Measurements from ENCODE around the gene CAD. TPM values are rescaled to one million over a fixed set of nuclear protein-coding genes. Genes with fewer than 3 reads are reported as not detected.

Gene CAD
- total RNA-seq (81.0 and 91.4 TPM in 2 replicates), polyA plus RNA-seq (60.3 and 66.5 TPM in 2 replicates), polyA minus RNA-seq (171 and 179 TPM in 2 replicates), Bru-seq, nascent RNA (percentile 74 among the genes with signal in this experiment), BruChase-seq, experiment 1, labeled RNA remaining after a 6-hour chase (percentile 84 among the genes with signal in this experiment), BruChase-seq, experiment 2, labeled RNA remaining after a 2-hour chase (percentile 76 among the genes with signal in this experiment)
- 36.4 and 39.6 TPM in 2 replicates for polyA plus RNA-seq (2011; cell fraction: cytosol; rRNA removed)
- 153 and 160 TPM in 2 replicates for polyA plus RNA-seq (2011; cell fraction: nucleus; rRNA removed)
- 72.2 and 82.2 TPM in 2 replicates for polyA plus RNA-seq (2012)
- polyA minus RNA-seq (2011; cell fraction: cytosol; rRNA and poly(A)+ RNA removed) = 138 TPM
- 87.4 and 95.8 TPM in 2 replicates for polyA minus RNA-seq (2011; cell fraction: nucleus; rRNA and poly(A)+ RNA removed)
- long read RNA-seq, full-length matches to known transcripts = 10 of 78 reads
- long read RNA-seq, partial matches to known transcripts = 43 of 78 reads
- long read RNA-seq, other reads (novel, unspliced or antisense) = 25 of 78 reads

DNA sequence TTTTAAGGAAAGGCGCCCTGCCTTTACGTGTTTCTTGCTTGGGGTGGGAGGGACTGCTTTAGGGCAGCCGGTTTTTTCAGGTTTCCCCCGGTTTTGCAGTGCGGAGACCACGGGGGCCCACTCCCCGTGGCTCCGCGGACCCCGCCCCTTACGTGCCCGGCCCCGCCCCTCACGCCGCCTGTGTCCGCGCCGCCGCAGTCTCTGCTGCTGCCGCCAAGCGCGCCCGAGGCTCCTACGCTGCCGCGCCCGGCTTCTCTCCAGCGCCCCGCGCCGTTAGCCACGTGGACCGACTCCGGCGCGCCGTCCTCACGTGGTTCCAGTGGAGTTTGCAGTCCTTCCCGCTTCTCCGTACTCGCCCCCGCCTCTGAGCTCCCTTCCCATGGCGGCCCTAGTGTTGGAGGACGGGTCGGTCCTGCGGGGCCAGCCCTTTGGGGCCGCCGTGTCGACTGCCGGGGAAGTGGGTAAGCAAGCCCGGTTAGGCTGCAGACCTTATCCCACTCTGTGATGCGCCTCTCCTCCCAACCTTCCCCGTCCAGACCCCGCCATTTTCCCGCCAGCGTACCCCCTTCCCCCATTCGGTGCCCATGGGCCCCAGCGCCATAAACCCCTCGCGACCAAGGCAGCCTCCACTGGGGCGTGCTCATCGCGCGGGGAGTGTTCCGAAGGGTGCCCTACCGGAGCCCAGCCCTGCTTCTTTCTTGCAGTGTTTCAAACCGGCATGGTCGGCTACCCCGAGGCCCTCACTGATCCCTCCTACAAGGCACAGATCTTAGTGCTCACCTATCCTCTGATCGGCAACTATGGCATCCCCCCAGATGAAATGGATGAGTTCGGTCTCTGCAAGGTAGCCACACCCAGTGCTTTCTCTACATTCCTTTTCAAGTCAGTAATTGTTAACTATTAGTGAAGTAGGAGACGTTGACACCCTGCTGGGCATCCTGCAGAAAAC lies at the start of gene CAD:
Gene CAD (plus strand): TSS at position 197 of the 949 bp plus-strand sequence. CDS start 183 bp downstream, at position 380.
- TSS peak; percentile 22 for BruUV-seq (replicated peaks)
- H3K9me3 ChIP-seq (replicated peaks; ENCODE audit: control insufficient read depth, insufficient read depth, low read length) = no peaks in the 10 kb centered on the region
- H3K27ac ChIP-seq (ENCODE audit: insufficient read depth, low read depth, low read length) = peak within 1 kb of the TSS; percentile 54
- H3K9me1 ChIP-seq (replicated peaks; ENCODE audit: control insufficient read depth, extremely low read depth, insufficient read depth, low read length) = no peaks in the 10 kb centered on the region
- ChIA-PET CTCF (interaction anchor here (1.0 to 1.5 kb wide), 3 partner anchors 88 to 152 kb away, joined by 3 read pairs; no protein-coding TSS in a partner anchor), POLR2A (no interaction called here)
- peak within 1 kb of the TSS; percentile 76 for H2AFZ ChIP-seq (ENCODE audit: low read depth, low read length)
- dilution Hi-C loops (cut with MboI; ENCODE audit: extremely low pct_ligation_motif_present, low sequenced_read_pairs) (no loop called here), intact Hi-C loops (cut with micrococcal nuclease) (loop anchor here (2.0 kb wide), 1 partner anchor 139 kb away; the partner anchor contains the start of gene GTF3C2)
- TF ChIP-seq MYC (IDR thresholded peaks at IDR 0.05; ENCODE audit: low read depth, low read length) = peak; percentile 96
- no peak for TF ChIP-seq EZH2 (IDR thresholded peaks at IDR 0.05; ENCODE audit: borderline replicate concordance, low read depth, low read length, severe bottlenecking)
- no peak for TF ChIP-seq GATA2 (IDR thresholded peaks at IDR 0.05; ENCODE audit: insufficient read depth, insufficient read length, low read depth, low read length)
- peak; percentile 85 for TF ChIP-seq POLR2A (IDR thresholded peaks at IDR 0.05; ENCODE audit: low read depth, low read length)
- TF ChIP-seq, protein P1, sequence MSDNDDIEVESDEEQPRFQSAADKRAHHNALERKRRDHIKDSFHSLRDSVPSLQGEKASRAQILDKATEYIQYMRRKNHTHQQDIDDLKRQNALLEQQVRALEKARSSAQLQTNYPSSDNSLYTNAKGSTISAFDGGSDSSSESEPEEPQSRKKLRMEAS (IDR thresholded peaks at IDR 0.05; ENCODE audit: insufficient read depth, insufficient read length) = peak; percentile 96
- TF ChIP-seq POLR2AphosphoS5 (IDR thresholded peaks at IDR 0.05; ENCODE audit: insufficient read depth, low read depth, low read length) = peak; percentile 95
- TF ChIP-seq, protein P2, sequence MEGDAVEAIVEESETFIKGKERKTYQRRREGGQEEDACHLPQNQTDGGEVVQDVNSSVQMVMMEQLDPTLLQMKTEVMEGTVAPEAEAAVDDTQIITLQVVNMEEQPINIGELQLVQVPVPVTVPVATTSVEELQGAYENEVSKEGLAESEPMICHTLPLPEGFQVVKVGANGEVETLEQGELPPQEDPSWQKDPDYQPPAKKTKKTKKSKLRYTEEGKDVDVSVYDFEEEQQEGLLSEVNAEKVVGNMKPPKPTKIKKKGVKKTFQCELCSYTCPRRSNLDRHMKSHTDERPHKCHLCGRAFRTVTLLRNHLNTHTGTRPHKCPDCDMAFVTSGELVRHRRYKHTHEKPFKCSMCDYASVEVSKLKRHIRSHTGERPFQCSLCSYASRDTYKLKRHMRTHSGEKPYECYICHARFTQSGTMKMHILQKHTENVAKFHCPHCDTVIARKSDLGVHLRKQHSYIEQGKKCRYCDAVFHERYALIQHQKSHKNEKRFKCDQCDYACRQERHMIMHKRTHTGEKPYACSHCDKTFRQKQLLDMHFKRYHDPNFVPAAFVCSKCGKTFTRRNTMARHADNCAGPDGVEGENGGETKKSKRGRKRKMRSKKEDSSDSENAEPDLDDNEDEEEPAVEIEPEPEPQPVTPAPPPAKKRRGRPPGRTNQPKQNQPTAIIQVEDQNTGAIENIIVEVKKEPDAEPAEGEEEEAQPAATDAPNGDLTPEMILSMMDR (IDR thresholded peaks at IDR 0.05; ENCODE audit: extremely low read depth in 1 of 2, insufficient read depth in 1 of 2, low read depth in 1 of 2, low read length in 2 of 2) = peak in 1 of 2 donors; percentile 32
- peak within 1 kb of the TSS; percentile 86 for H3K9ac ChIP-seq (replicated peaks; ENCODE audit: extremely low read depth, insufficient read depth, low read length)
- H3K4me1 ChIP-seq (ENCODE audit: control insufficient read depth, extremely low read depth, insufficient read depth, low read length) = peaks cover 25% of the 10 kb centered on the region
- FAIRE-seq (peak; percentile 70), DNase-seq (ENCODE audit: low read depth, low spot score) (peak; percentile 93)
- peak within 1 kb of the TSS; percentile 94 for H3K4me2 ChIP-seq (ENCODE audit: insufficient read depth, low read length)
- no peaks in the 10 kb centered on the region for H4K20me1 ChIP-seq (replicated peaks; ENCODE audit: control insufficient read depth, extremely low read depth, insufficient read depth, low read length)
- peak within 1 kb of the TSS; percentile 69 to 86 (median 75) for H3K4me3 ChIP-seq (replicated peaks in 1 of 3; ENCODE audit: insufficient read depth in 1 of 3, low read depth in 1 of 3, low read length in 3 of 3)
- H3K79me2 ChIP-seq (ENCODE audit: control insufficient read depth, insufficient read depth, low read length) = peaks cover 25% of the 10 kb centered on the region
- peaks cover 4 to 7% of the 10 kb centered on the region in 2 experiments for H3K36me3 ChIP-seq (ENCODE audit: control insufficient read depth in 2 of 2, extremely low read depth in 1 of 2, insufficient read depth in 2 of 2, low read length in 2 of 2)
- no peaks in the 10 kb centered on the region for H3K27me3 ChIP-seq (ENCODE audit: control insufficient read depth in 2 of 2, insufficient read depth in 2 of 2, low read length in 2 of 2)
